Skeletal muscle tissue (tissue), 4 donors: ENCODE data around the gene TMEM41B. TPM values are rescaled to one million over a fixed set of nuclear protein-coding genes. Genes with fewer than 3 reads are reported as not detected.
"Not testable (repeated sequence)": the region's sequence is repeated elsewhere in the genome, so short reads cannot be mapped to it uniquely, and the experiment has no call there.

Experiments used
- H3K27ac ChIP-seq: one replicate; pipeline ENCODE4 v1.7.0; 2013; ENCODE audit warnings: mild to moderate bottlenecking, low read depth, low read length, inconsistent platforms
- H3K27me3 ChIP-seq, 3 donors: one replicate each; pipeline ENCODE4 v1.7.0; 2013; ENCODE audit warnings: low read length in 3 of 3; ENCODE audit not compliant: control insufficient read depth in 3 of 3, insufficient read depth in 3 of 3
- H3K36me3 ChIP-seq, 3 donors: one replicate each; pipeline ENCODE4 v1.7.0; 2013; ENCODE audit warnings: low read length in 3 of 3; ENCODE audit not compliant: control insufficient read depth in 3 of 3, insufficient read depth in 3 of 3
- H3K4me1 ChIP-seq, 3 donors: one replicate each; pipeline ENCODE4 v1.7.0; 2013; ENCODE audit warnings: low read length in 3 of 3, mild to moderate bottlenecking in 3 of 3; ENCODE audit not compliant: control insufficient read depth in 3 of 3, insufficient read depth in 3 of 3
- H3K4me3 ChIP-seq, 3 donors: one replicate each; pipeline ENCODE4 v1.7.0; 2013; ENCODE audit warnings: low read length in 3 of 3
- H3K9ac ChIP-seq, 3 donors: one replicate each; pipeline ENCODE4 v1.7.0; 2013; ENCODE audit warnings: low read length in 3 of 3, mild to moderate bottlenecking in 3 of 3, moderate library complexity in 2 of 3, low read depth in 1 of 3
- H3K9me3 ChIP-seq, 3 donors: one replicate each; pipeline ENCODE4 v1.7.0; 2013; ENCODE audit warnings: low read length in 3 of 3; ENCODE audit not compliant: control insufficient read depth in 3 of 3
- total RNA-seq: library from RNA; depleted of rRNA; stranded (reverse); fragments of >200 nt; gene quantifications from one replicate; pipeline ENCODE4 v1.2.3, GENCODE V29; 2014
- donor health status: Osteomylitis.

Gene TMEM41B
- total RNA-seq, 1 donor from 2014 or later: 23.0 TPM

DNA sequence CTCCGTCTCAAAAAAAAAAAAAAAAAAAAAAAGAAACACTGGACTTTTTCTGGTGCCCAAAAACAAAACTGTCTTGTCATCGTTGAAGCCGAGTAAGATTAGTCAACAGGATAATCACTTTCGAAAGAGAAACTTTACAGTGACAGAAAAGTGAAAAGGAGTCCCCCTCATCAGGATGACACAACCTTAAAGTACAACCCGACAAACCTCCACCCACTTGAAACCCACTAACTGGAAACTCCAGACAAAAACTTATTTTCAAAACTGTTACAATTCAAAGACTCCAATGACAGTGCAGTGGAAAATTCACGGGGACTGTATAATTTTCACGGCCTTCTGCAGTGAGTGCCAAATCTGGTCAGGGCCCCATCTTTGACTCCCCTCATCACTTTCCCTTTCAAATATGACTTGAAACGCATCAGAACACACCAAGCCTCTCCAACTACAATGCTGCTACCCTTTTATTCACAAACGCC is 50.5 kb downstream of the TMEM41B start:
- Histone ChIP-seq H3K9ac (peak overlapping the region; percentile 78 to 95 (median 86)), H3K4me1 (peaks cover 10 to 28% (median 14%) of the 10 kb centered on the region in 3 donors), H3K27me3 (no peaks in the 10 kb centered on the region), H3K4me3 (peak overlapping the region; percentile 79 to 94 (median 82)), H3K27ac (peak overlapping the region; percentile 86), H3K36me3 (no peaks in the 10 kb centered on the region), H3K9me3 (no peaks in the 10 kb centered on the region)

DNA sequence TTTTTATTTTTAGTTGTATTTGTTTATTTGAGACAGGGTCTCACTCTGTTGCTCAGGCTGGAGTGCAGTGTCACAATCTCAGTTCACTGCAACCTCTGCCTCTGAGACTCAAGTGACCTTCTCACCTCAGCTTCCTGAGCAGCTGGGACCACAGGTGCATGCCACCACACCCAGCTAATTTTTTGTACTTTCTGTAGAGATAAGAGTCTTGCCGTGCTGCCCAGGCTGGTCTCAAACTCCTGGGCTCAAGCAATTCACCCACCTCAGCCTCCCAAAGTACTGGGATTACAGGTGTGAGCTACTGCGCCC is 53.6 kb downstream of the TMEM41B start:
- H3K4me1 ChIP-seq: peaks cover 10 to 26% (median 14%) of the 10 kb centered on the region in 3 donors

DNA sequence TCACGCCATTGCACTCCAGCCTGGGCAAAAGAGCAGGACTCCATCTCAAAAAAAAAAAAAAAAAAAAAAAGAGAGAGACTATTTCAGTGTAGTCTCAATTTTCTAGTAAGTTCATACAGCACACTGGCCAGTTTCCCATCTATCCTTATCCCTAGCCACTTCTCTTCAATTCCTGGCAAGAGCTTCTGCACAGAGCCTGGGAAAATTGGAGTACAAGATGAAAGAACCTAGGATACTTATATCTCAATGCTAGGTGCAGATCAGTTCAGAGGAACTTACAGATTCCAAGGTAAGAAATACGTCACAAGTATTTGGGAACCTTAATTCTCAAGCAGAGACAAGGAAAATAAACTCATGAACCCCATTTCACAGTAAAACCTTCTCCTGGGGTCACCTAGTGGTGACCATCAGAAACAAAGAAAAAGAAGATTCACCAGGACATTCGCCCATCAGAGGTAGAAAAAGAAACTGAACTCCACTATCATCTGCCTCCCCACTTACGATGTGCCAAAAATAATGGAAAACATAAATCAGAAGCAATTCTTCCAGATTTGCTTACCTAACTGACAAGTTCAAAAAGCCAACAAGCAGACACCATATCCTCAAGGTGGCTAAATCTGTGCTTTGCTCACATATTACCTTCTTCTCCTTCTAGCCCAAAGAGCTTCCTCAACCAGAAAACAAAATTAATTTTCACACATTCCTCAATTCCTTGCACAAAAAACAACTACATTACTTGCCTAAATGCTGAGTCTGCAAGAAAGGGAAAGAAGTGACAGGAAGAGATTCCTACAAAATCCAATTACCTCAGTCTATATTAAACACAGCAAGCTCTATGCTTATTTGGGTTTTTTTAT is 54.2 kb downstream of the TMEM41B start:
- Histone ChIP-seq H3K9ac (no peak overlapping the region), H3K27me3 (no peaks in the 10 kb centered on the region), H3K36me3 (no peaks in the 10 kb centered on the region), H3K4me3 (no peak overlapping the region), H3K9me3 (no peaks in the 10 kb centered on the region), H3K27ac (no peak overlapping the region), H3K4me1 (peaks cover 7 to 25% (median 9%) of the 10 kb centered on the region in 3 donors)

More for the DNA sequence above, 53.6 kb downstream of the TMEM41B start:
- H3K4me3 ChIP-seq, H3K27me3 ChIP-seq, H3K9ac ChIP-seq, H3K9me3 ChIP-seq, H3K27ac ChIP-seq, H3K36me3 ChIP-seq: not testable (repeated sequence)

GRCh38 chr11:9258279-9258678 is 56.1 kb downstream of the TMEM41B start:
- H3K9me3 ChIP-seq, H3K36me3 ChIP-seq: not testable (repeated sequence)
- H3K4me1 ChIP-seq: peaks cover 10 to 20% (median 12%) of the 10 kb centered on the region in 3 donors

GRCh38 chr11:9254416-9254815 is 60.0 kb downstream of the TMEM41B start:
- H3K27me3 ChIP-seq: no peaks in the 10 kb centered on the region
- no peak overlapping the region for H3K27ac ChIP-seq
- H3K9ac ChIP-seq: no peak overlapping the region
- no peaks in the 10 kb centered on the region for H3K9me3 ChIP-seq
- H3K4me1 ChIP-seq: peaks cover 4 to 7% (median 5%) of the 10 kb centered on the region in 3 donors
- H3K36me3 ChIP-seq: no peaks in the 10 kb centered on the region
- no peak overlapping the region for H3K4me3 ChIP-seq

More at GRCh38 chr11:9258279-9258678, 56.1 kb downstream of the TMEM41B start:
- H3K4me3 ChIP-seq, H3K27me3 ChIP-seq, H3K27ac ChIP-seq, H3K9ac ChIP-seq: not testable (repeated sequence)

GRCh38 chr11:9253086-9253485 is 61.3 kb downstream of the TMEM41B start:
- Histone ChIP-seq H3K9me3 (no peaks in the 10 kb centered on the region), H3K4me3 (no peak overlapping the region), H3K36me3 (no peaks in the 10 kb centered on the region), H3K4me1 (peaks cover 3 to 7% (median 5%) of the 10 kb centered on the region in 3 donors), H3K27ac (no peak overlapping the region), H3K27me3 (no peaks in the 10 kb centered on the region), H3K9ac (peak overlapping the region in 1 of 3 donors; percentile 33)

- Histone ChIP-seq H3K27ac (no peak overlapping the region), H3K4me1 (peaks cover 3 to 7% (median 5%) of the 10 kb centered on the region in 3 donors), H3K9me3 (no peaks in the 10 kb centered on the region), H3K4me3 (no peak overlapping the region), H3K36me3 (no peaks in the 10 kb centered on the region), H3K9ac (no peak overlapping the region), H3K27me3 (no peaks in the 10 kb centered on the region)
These were observed 63.1 kb downstream of the TMEM41B start for GRCh38 chr11:9251311-9251710.

- no peak overlapping the region for H3K4me3 ChIP-seq
- H3K9me3 ChIP-seq: no peaks in the 10 kb centered on the region
- no peaks in the 10 kb centered on the region for H3K36me3 ChIP-seq
- peaks cover 3 to 7% (median 5%) of the 10 kb centered on the region in 3 donors for H3K4me1 ChIP-seq
- no peaks in the 10 kb centered on the region for H3K27me3 ChIP-seq
- no peak overlapping the region for H3K9ac ChIP-seq
- H3K27ac ChIP-seq: no peak overlapping the region
These were observed 64.2 kb downstream of the TMEM41B start for GRCh38 chr11:9250139-9250582.

DNA sequence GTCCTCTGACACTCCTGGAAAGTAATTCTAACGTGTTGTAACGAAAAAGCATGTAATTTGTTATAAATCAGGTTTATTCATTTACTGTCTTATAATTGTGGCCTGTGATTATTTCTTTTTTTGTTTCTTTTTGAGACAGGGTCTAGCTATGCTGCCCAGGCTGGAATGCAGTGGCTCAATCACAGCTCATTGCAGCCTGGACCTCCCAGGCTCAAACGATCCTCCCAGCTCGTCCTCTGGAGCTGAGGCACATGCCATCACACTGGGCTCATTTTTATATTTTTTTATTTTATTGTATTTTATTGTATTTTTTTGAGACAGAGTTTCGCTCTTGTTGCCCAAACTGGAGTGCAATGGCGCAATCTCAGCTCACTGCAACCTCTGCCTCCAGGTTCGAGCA is 65.1 kb downstream of the TMEM41B start:
- no peak overlapping the region for H3K4me3 ChIP-seq
- H3K27ac ChIP-seq: no peak overlapping the region
- no peak overlapping the region for H3K9ac ChIP-seq
- peaks cover 3 to 7% (median 5%) of the 10 kb centered on the region in 3 donors for H3K4me1 ChIP-seq
- H3K9me3 ChIP-seq: no peaks in the 10 kb centered on the region
- no peaks in the 10 kb centered on the region for H3K27me3 ChIP-seq
- no peaks in the 10 kb centered on the region for H3K36me3 ChIP-seq

GRCh38 chr11:9247863-9248262 is 66.5 kb downstream of the TMEM41B start:
- no peaks in the 10 kb centered on the region for H3K9me3 ChIP-seq
- no peak overlapping the region for H3K9ac ChIP-seq
- H3K4me3 ChIP-seq: no peak overlapping the region
- no peak overlapping the region for H3K27ac ChIP-seq
- H3K27me3 ChIP-seq: no peaks in the 10 kb centered on the region
- no peaks in the 10 kb centered on the region for H3K36me3 ChIP-seq
- peaks cover 0 to 5% (median 4%) of the 10 kb centered on the region in 3 donors for H3K4me1 ChIP-seq
